Measurements from ENCODE around the gene CEACAM19.

DNA sequence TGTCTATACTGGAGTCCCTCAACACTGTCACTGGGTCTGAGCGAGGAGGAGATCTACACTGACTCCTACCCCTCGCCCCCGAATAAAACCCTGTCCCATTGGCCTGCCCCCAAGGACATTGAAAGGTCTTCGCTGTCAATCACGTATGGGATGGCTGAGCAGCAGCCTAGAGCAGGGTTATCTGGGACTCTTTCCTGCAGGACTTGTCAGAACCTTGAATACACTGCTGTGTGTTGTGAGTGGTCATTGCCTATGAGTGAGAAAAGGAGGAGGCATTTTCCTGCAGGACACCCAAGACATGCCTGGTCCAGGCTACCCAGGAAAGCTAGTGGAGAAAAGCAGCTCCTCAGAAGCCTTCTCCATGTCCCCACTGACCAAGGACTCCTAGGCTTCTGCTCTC is 17.9 kb upstream of the CEACAM19 start:
- TF ChIP-seq, protein P1, sequence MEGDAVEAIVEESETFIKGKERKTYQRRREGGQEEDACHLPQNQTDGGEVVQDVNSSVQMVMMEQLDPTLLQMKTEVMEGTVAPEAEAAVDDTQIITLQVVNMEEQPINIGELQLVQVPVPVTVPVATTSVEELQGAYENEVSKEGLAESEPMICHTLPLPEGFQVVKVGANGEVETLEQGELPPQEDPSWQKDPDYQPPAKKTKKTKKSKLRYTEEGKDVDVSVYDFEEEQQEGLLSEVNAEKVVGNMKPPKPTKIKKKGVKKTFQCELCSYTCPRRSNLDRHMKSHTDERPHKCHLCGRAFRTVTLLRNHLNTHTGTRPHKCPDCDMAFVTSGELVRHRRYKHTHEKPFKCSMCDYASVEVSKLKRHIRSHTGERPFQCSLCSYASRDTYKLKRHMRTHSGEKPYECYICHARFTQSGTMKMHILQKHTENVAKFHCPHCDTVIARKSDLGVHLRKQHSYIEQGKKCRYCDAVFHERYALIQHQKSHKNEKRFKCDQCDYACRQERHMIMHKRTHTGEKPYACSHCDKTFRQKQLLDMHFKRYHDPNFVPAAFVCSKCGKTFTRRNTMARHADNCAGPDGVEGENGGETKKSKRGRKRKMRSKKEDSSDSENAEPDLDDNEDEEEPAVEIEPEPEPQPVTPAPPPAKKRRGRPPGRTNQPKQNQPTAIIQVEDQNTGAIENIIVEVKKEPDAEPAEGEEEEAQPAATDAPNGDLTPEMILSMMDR (IDR thresholded peaks at IDR 0.05), result no peak
- TF ChIP-seq POLR2AphosphoS5 (IDR thresholded peaks at IDR 0.05; ENCODE audit: low read depth, low read length) (no peak), REST (IDR thresholded peaks at IDR 0.05; ENCODE audit: insufficient read depth in 1 of 2, low read depth in 2 of 2, low read length in 1 of 2) (no peak), SIN3A (IDR thresholded peaks at IDR 0.05; ENCODE audit: borderline replicate concordance, insufficient read depth, low read depth, low read length) (no peak)
